HG02759 (cell line): ENCODE measurements around the gene SELL.
A peak's percentile ranks its signal among the peaks of the same experiment; 100 is the strongest.
"Not testable (repeated sequence)": the region's sequence is repeated elsewhere in the genome, so short reads cannot be mapped to it uniquely, and the experiment has no call there.

Source experiments
- ATAC-seq: cut with Tn5 transposase; IDR thresholded peaks from one replicate; pipeline ENCODE4 v1.9.1; 2021; ENCODE audit warnings: mild to moderate bottlenecking, moderate library complexity; ENCODE audit not compliant: unreplicated experiment

SELL gene

GRCh38 chr1:169707912-169708604 is 3.4 kb downstream of the SELL start:
- no peak for ATAC-seq

GRCh38 chr1:169704797-169705196 is 6.6 kb downstream of the SELL start:
- no peak for ATAC-seq

- ATAC-seq, result no peak
These were observed 10.0 kb downstream of the SELL start for GRCh38 chr1:169701261-169702005.

GRCh38 chr1:169699707-169700106 is 11.7 kb downstream of the SELL start:
- ATAC-seq, result no peak

- no peak for ATAC-seq
These were observed 12.4 kb downstream of the SELL start for GRCh38 chr1:169698976-169699375.

- peak; percentile 39 for ATAC-seq
These were observed 13.7 kb downstream of the SELL start for GRCh38 chr1:169697755-169698154.

- ATAC-seq, result no peak
These were observed 14.9 kb downstream of the SELL start for GRCh38 chr1:169696273-169697100.

GRCh38 chr1:169694304-169695075 is 16.9 kb downstream of the SELL start:
- no peak for ATAC-seq

GRCh38 chr1:169692756-169693460 is 18.5 kb downstream of the SELL start:
- peak; percentile 52 for ATAC-seq

- ATAC-seq, result no peak
These were observed 20.9 kb downstream of the SELL start for GRCh38 chr1:169690489-169690888.

GRCh38 chr1:169689395-169689794 is 22.0 kb downstream of the SELL start:
- ATAC-seq, result no peak

- not testable (repeated sequence) for ATAC-seq
These were observed 23.0 kb downstream of the SELL start for GRCh38 chr1:169688377-169688776.

- ATAC-seq, result no peak
These were observed 27.8 kb downstream of the SELL start for GRCh38 chr1:169683661-169684060.

GRCh38 chr1:169683168-169683567 is 28.3 kb downstream of the SELL start:
- not testable (repeated sequence) for ATAC-seq

- no peak for ATAC-seq
These were observed 29.3 kb downstream of the SELL start for GRCh38 chr1:169682071-169682470.

GRCh38 chr1:169681140-169681539 is 30.3 kb downstream of the SELL start:
- ATAC-seq, result peak; percentile 33

GRCh38 chr1:169680377-169681019 is 30.9 kb downstream of the SELL start:
- peak; percentile 74 for ATAC-seq

GRCh38 chr1:169679692-169680091 is 31.7 kb downstream of the SELL start:
- ATAC-seq, result no peak

- ATAC-seq, result no peak
These were observed 35.4 kb downstream of the SELL start for GRCh38 chr1:169676001-169676400.

- no peak for ATAC-seq
These were observed 40.6 kb downstream of the SELL start for GRCh38 chr1:169670836-169671235.
